GM21423 (cell line): ENCODE results near the gene HDAC3.
"Not testable (repeated sequence)": the region's sequence is repeated elsewhere in the genome, so short reads cannot be mapped to it uniquely, and the experiment has no call there.

Source experiments
- ATAC-seq: cut with Tn5 transposase; IDR thresholded peaks from one replicate; pipeline ENCODE4 v1.9.1; 2021; ENCODE audit warnings: mild to moderate bottlenecking, moderate library complexity; ENCODE audit not compliant: unreplicated experiment

The HDAC3 gene

GRCh38 chr5:141636106-141636412 lies 590 bp downstream of the HDAC3 start:
- no peak for ATAC-seq

- ATAC-seq = no peak
These were observed 1.0 kb downstream of the HDAC3 start for GRCh38 chr5:141635646-141636045.

DNA sequence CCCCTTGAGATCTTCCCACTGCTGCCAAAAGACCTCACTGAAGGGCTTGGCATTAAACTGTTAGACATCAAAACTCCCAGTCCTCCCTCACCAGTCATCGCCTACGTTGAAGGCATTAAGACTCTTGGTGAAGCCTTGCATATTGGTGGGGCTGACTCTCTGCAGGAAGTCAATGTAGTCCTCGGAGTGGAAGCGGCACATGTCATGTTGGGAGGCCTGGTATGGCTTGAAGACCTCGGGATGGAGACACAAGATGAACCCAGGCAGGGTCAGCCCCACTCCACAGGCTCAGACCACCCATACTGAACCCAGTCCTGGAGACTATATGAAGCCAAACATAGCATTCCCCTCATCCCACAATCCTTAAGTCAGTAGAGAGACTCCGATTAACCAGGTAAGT lies 1.9 kb downstream of the HDAC3 start:
- ATAC-seq = no peak

GRCh38 chr5:141633871-141634561 lies 2.6 kb downstream of the HDAC3 start:
- peak; percentile 62 for ATAC-seq

DNA sequence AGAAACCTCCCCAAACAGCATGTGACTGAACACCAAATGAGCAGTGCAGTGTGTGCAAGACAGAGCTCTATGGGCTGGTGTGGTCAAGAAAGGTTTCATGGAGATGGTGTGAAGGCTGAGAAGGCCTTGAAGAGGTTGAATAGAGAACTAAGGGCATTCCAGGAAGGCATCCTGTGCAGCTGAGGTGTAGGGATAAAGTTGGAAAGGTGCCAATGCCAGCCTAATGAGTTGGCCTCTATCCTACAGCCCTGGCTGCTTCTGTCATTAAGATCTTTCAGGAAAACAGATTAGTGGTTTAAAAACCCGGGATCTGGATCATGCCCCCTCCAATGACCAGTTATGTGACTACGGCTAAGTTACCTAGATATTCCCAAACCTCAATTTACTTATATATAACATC lies 4.0 kb downstream of the HDAC3 start:
- no peak for ATAC-seq

- no peak for ATAC-seq
These were observed 6.0 kb downstream of the HDAC3 start for GRCh38 chr5:141630570-141631140.

DNA sequence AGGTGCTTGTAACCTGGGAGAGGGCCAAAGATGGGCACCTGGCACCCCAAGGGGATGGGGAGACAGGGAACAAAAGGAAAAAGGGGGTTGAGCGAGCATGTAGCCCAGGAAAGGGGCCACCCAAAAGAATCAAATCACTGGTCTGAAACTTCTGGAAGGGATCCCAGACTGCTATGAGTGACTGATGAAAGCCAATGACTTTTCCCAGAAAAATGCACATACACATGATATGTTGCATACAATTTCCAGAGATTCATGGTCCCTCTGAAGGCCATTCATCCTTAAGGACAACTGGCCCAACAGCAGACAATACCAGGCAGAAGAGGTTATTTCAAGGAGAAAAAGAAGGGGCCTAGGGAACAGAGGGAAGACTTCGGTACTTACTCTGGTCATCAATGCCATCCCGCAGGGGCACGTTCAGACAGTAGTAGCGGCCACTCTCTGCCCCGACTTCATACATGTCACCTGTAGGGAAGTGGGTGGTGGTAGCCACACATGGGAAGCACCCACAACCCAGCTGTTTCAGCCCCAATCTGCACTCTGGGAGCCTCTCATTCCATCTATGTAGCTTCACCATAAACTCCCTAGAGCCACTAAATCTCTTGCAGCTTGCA lies 8.4 kb downstream of the HDAC3 start:
- no peak for ATAC-seq

- ATAC-seq = no peak
These were observed 13.0 kb downstream of the HDAC3 start for GRCh38 chr5:141623611-141624010.

DNA sequence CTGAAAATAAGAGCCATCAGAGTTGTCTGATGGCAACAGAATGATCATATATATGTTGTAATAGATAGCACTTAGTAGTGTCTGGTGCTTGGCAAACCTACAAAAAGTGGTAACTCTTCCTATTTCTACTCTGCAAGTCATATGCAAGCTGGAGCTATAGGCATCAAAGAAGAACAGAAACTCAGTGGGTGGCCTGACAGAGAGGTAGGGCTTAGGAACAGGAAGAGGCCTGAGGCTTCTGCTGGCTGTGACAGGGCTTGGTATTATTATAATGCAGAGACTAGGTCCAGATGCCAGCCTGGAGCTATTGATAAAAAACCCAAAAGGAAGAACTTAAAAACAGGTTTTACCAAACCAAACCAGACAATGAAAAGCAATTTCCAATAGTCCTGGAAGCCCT lies 13.5 kb downstream of the HDAC3 start:
- peak; percentile 28 for ATAC-seq

DNA sequence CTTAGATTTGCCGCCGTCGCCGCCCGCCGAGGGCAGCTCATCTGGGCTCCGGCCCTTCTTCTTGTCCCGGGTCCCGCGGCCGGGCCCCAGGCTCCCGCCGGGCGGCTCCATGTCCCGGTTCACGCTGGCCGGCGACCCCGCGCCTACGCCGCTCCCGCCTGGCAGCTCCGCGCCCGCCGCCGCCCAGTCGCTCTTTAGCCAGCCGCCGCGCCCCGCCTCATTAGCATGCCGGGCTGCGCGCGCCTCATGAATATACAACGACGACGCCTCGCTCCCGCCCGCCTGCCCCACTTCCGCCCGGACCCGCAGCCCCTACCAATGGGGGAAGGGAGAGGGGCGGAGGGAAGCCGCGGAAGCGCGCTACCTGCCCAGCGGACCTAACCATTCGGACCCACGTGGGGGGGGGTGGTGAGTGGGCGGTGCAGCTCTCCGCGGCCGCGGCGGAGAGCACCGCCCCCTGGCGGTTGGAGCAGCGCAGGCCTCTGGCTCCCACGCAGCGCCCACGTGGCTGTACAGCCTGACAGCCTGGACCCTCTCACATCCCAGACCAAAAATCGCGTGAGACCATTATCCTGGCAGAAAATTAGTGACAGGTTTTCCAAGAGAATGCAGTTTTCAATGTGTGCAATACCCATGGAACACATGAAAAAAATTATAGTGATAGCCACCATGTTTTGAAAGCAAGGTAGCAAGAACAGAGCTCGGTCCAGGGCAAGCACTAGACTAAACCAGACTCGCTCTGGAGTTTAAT lies 17.7 kb downstream of the HDAC3 start, which contains the start of gene DIAPH1:
Gene DIAPH1, minus strand, starts transcription at position 197 of the 751 bp plus-strand sequence. Its CDS starts 86 bp downstream, at position 111.
- ATAC-seq = peak; percentile 86

DNA sequence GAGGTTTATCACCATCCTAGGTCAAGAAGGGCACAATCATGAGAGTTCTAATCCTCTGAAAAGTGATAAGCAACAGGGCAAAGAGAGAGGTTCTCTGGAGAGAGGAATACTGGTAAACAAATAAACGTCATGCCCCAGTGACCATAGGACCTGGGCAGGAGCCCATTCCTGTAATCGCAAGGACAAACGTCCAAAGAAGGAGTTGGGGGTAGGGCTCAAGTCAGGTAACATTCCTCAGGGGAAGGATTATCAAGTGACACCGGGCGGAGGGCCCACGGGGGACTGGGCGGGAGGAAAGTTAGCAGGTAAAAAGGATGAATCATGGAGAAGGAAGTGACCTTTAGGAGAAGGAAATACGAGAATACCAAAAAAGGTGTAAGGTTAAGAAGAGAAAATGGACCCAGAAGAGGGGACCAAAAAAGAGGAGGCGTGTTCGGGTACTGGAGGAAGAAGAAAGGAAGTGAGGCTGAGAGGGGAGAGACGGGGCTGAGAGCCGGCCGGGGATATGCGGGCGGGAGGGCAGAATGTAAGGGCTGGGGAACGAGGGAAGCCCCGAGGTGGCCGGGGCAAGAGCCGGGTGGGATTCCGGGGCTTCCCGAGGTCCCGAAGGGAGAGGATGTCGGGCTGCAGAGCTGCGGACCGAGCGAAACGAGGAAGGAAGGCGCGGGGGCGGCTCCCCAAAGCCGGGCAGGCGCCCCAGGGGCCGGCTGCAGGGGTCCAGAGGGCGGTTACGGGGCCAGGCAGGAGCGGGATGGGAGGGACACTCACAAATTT lies 18.4 kb downstream of the HDAC3 start:
- ATAC-seq = peak; percentile 19

- ATAC-seq = no peak
These were observed 19.0 kb downstream of the HDAC3 start for GRCh38 chr5:141617682-141618029.

- no peak for ATAC-seq
These were observed 19.5 kb downstream of the HDAC3 start for GRCh38 chr5:141617128-141617527.

- ATAC-seq = no peak
These were observed 20.5 kb downstream of the HDAC3 start for GRCh38 chr5:141615991-141616720.

DNA sequence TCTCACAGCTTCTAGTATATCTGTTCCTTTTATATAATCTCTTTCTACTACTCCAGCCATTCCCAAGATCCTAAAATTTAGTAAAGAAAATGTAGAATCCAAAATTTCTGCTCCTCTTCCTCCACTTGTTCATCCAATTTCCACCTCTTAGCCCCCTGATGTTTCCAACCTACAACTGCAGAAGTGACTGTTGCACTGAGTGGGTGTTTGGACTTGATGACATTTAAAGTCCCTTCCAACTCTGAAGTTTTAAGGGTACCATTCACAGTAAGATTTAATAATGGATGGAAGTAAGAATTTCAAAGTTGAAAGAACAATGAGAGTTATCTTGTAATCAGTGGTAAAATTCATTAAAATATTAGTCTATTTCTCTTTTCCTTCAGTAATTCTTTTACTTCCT lies 23.3 kb downstream of the HDAC3 start:
- no peak for ATAC-seq

- ATAC-seq = no peak
These were observed 25.4 kb downstream of the HDAC3 start for GRCh38 chr5:141611289-141611688.

GRCh38 chr5:141609921-141610320 lies 26.7 kb downstream of the HDAC3 start:
- not testable (repeated sequence) for ATAC-seq

- ATAC-seq = no peak
These were observed 27.6 kb downstream of the HDAC3 start for GRCh38 chr5:141609044-141609443.

DNA sequence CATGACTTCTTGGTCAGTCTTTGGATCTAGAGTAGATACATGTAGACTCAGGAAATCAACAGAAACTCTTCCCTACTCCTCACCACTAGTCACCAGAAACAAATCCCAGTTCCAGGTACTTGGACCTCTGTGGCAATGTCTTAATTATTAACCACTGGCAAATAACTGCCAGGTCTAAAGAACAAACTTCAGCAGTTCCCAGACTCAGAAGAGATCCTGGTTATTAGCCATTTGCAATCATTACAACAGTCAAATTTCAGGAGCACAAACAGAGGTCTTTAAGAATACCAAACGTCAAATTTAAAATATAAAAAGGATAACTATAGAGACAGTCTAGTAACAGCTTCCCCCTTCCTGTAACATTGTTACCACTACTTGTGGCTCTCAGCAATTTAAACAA lies 28.1 kb downstream of the HDAC3 start:
- ATAC-seq = no peak

- no peak for ATAC-seq
These were observed 28.6 kb downstream of the HDAC3 start for GRCh38 chr5:141608046-141608445.
